NCI-H2081 (cell line): ENCODE data around the gene TUBA8.
"Not testable (repeated sequence)": the region's sequence is repeated elsewhere in the genome, so short reads cannot be mapped to it uniquely, and the experiment has no call there.

Source experiments
- DNase-seq, 2 experiments: peaks; one replicate each; lab custom pipeline; 2025; lab: John Stamatoyannopoulos, UW

The TUBA8 gene

DNA sequence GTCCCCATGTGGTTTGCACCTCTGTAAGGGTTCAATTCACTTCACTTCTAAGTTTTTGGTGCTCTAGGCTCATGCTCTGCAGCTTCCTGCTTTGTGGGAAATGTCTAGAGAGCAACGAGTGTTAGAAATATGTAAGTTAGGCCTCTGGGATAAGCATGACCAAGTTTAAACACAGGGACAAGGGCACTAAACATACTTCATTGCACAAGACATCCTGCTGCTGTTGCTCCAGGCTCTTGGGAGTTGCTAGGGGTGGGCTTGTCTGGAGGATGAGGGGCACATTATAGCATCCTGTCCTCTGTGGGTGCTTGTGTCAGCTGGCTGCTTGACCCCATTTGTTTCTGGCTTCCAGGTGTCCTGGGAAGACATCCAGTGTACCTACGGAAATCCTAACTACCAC, 62.8 kb downstream of the TUBA8 start:
- DNase-seq: not testable (repeated sequence)
